Muscle of back (tissue), 11 donors: ENCODE data around the gene UBL4B. TPM values are rescaled to one million over a fixed set of nuclear protein-coding genes. Genes with fewer than 3 reads are reported as not detected.
A peak's percentile ranks its signal among the peaks of the same experiment; 100 is the strongest.

Experiments
- DNase-seq, 3 donors: peaks; one replicate each; pipeline versions ENCODE4 v3.0.0 to v3.0.0-alpha.2; 2013
- polyA plus RNA-seq, 10 donors: library from polyadenylated mRNA; unstranded; fragments of 120-200 nt; gene quantifications; one replicate each; pipeline ENCODE4 v1.2.1, GENCODE V29; 2013; ENCODE audit not compliant: insufficient read length in 10 of 10

The UBL4B gene
- polyA plus RNA-seq, 10 donors: not detected

- DNase-seq: no peak
Measured at GRCh38 chr1:110113551-110113950, 1.3 kb downstream of the UBL4B start.

- no peak for DNase-seq
Measured at GRCh38 chr1:110114173-110114572, 1.9 kb downstream of the UBL4B start.

- no peak for DNase-seq
Measured at GRCh38 chr1:110114784-110115183, 2.5 kb downstream of the UBL4B start.

DNA sequence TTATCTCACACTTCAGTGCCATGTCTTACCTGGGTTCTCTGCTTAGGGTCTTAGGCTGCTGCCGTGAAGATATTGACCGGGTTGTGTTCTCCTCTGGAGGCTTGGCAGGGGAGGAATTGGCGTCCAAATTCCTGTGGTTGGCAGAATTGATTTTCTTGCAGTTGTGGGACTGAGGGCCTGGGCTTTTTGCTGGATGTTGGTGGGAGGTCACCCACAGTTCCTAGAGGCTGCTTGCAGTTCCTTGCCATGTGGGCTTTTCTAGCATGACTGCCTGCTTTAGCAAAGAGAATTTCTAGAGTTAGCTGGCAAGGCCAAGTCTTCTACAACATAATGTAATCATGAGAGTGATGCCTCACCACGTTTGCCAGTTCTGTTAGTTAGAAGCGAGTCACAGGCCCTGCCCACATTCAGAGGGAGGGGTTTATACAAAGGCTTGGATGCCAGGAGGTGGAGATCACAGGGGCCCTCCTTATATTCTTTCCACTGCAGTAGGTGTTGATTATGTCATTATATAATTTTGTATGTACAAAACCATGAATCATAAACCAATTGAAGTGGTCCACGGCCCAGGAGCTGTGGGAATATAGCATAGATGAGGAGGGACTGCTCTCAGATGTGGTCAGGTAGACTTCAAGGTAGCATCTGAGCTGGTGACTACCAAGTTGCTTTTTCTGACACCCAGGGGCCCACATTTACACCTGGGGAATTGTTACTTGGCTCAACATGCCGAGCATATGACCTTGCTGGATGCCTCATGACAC, 6.6 kb downstream of the UBL4B start:
- no peak for DNase-seq

DNA sequence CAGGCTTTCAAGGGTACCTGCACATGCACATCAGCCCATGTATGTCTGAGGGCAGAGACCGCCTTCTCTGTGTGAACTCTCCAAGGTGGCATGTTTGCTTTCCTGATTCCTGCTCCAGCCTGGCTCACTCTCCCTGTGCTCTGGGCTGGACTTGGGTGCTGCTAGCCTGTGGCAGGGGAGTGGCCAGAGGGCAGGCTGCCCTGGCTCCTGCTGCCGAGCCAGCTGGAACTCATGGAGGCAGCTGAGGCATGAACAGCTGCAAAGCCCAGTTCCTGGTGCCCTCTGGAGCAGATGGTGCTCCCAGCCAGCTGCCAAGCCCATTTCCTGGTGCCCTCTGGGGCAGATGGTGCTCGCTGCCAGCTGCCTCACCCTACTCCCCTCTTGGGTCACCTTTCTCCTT, 7.6 kb downstream of the UBL4B start:
- peak in 2 of 3 donors; percentile 27 to 43 for DNase-seq

DNA sequence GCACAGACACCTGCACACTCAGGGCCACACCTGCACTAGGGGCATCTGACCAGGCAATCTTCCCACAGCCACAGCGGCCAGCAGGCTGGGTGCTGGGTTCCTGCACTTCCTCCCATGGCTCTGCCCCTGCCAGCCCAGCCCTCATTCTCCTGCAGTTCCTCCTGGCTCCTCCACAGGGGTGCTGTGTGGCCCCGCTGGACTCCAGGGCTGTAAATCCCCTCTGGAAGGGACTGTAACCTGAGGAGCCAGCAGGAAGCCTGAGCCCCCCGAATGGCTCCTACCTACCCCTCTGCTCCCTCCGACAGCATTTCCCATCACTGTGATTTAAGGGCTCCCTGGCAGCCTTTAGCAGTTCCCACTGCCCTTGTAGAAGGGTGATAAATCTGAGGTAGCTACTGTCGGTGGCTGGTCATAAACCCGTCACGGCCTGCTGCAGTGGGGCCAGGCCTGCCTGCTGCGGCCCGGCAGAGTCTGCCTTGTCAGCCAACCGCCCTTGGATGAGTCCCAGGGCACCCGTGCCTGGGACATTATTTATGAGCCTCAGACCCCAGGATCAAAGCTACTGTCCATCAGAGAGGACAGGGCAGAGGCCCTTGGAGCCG, 8.8 kb downstream of the UBL4B start:
- no peak for DNase-seq

DNA sequence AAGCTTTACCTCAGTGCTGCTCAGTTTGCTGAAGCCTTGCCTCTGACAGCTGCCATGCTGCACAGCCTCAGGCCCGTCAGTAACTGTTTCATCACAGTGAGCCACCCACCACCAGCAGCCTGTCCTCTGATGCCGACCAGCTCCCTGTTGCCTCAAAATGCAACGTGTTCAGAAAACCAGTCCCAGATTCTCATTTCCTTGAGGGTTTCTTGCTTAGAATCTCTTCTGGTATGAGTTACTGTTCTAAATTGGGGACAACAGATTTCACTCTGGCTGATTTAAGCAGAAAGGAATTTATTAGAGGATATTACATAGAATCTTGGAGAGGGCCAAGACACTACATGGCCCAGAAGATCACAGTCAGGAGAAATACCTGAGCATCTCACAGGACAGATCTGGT, 11.0 kb downstream of the UBL4B start:
- DNase-seq: no peak

DNA sequence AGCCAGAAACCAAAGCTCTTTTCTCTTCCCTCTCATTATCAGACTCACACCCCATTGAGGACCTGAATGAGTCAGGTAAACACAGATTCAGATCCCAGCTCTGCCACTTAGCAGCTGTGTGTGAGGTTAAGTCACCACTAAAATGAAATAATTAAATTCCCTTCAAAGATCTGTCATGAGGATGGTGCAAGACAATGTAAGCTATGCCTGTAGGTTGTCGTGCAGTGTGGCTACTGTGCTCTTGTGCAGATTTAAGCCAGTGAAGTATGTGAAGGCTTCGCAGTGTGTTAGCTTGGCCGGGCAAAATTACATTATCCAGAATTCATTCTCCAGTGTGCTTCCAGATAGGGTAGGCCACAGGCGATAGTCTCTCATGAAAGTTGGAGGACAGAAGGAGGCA, 13.6 kb downstream of the UBL4B start:
- DNase-seq: no peak

- DNase-seq: peak in 1 of 3 donors; percentile 30
Measured at GRCh38 chr1:110130113-110130591, 17.9 kb downstream of the UBL4B start.

DNA sequence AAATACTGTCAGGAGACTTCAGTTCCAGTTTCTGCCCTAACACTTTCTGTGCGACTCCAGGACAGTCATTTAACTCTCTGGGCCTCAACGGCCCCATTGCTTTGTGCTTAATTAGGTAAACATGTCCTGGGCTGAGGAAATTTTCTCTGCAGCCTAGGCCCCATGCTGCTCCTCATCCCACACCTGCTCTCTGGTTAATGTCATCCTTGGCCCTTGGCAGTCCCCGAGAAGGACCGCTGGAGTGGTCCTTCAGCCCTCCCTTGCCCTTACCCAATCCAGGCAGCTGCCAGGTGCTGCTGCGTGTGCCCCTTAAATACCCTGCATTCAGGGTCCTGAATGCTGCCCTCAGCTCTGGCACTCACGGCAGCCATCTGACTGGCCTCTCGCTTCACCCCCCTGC, 18.7 kb downstream of the UBL4B start:
- no peak for DNase-seq

- no peak for DNase-seq
Measured at GRCh38 chr1:110132682-110133081, 20.4 kb downstream of the UBL4B start.

DNA sequence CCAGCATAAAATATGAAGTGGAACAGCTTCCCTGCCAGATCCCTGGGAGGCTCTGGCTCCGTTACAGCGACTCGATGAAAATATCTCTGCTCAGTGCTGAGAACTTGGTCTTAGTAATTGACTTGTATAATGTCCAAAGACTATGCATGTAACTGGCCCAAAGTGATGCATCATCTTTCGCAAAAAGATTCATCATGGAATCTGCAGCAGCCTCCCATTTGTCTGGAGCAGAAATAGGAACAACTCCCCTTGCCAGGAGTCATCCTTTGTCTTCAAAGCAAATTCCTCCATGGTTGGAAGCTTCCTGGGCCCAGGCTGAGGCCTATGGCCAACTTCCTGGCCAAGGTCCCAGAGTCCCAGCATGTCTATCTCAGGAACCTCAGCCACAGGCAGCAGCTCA, 21.2 kb downstream of the UBL4B start:
- peak in 2 of 3 donors; percentile 11 to 13 for DNase-seq

- no peak for DNase-seq
Measured at GRCh38 chr1:110134050-110134595, 21.9 kb downstream of the UBL4B start.

DNA sequence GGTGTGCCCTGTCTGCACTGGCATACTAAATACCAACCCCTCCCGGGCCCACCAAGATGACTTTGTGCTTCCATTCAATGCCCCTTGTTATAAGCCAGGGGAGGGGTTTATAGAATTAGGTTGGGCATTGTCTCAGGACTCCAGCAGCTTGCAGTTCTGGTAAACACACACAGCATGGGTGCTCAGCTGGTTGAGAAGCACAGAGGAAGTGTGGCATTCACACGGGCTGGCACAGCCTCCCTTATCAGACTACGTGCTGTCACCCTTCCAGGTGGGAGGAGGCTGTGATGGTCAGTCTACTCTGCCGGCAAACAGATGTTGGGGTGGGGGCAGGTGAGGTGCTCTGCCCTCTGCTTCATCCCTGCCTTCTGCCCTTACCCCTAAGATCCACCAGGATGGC, 23.0 kb downstream of the UBL4B start:
- DNase-seq: no peak

- no peak for DNase-seq
Measured at GRCh38 chr1:110135666-110136065, 23.4 kb downstream of the UBL4B start.

- DNase-seq: no peak
Measured at GRCh38 chr1:110136911-110137310, 24.7 kb downstream of the UBL4B start.

DNA sequence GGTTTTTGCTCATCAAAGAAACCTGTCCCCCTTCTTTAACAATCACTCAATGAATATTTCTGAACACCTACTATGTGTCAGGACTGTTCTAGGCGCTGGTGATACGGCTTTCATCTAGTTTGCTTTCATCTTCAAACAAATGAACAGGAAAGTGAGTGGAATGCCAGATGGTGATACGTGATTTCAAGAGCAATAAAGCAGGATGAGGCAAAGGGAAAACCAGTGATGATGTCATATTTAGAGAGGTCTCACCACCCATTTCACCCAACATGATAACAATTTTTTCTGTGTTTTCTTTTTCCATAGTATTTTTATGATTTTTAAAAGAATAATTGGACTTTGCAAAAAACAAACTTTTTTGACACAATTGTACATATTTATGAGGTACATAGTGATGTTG, 26.7 kb downstream of the UBL4B start:
- DNase-seq: no peak

GRCh38 chr1:110144366-110144765, 32.1 kb downstream of the UBL4B start:
- DNase-seq: no peak

DNA sequence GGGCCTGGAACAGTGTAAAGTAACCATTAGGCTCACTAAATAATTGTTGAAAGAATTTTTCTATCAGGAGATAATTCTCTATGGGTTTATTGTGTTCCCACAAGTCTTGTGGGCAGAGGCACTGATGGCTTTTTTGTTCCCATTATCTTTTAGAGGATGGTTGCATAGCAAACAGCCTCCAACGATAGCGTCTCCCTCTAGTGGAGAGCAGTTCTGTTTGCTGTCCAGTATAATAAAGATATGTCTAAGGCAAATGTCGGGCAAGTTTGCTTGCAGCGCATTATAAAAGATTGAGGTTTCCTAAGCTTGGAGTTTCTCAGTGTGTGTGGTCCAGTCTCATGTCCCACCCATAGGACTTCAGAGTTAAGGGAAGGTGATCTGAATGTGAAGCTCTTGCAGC, 36.7 kb downstream of the UBL4B start:
- no peak for DNase-seq

- DNase-seq: peak in 2 of 3 donors; percentile 17 to 18
Measured at GRCh38 chr1:110150330-110151174, 38.3 kb downstream of the UBL4B start, which contains the start of gene SLC6A17. TSS of gene SLC6A17 (plus strand) at chr1:110150494. CDS start at chr1:110166930, 16,436 bp downstream.

GRCh38 chr1:110151175-110151669, 39.0 kb downstream of the UBL4B start:
- no peak for DNase-seq
